IPS DF 6.9 (cell line): ENCODE measurements around the gene ITSN2.

Experiments used
- DNase-seq: peaks from one replicate; pipeline ENCODE4 v3.0.0-alpha.2; 2013; ENCODE audit warnings: low read depth, low spot score
- H3K27ac ChIP-seq: one replicate; pipeline ENCODE4 v1.5.1; 2013; ENCODE audit warnings: low read length, control low read depth
- H3K27me3 ChIP-seq: 2 replicates; pipeline ENCODE4 v1.6.1; 2013; ENCODE audit warnings: mild to moderate bottlenecking, low read length; ENCODE audit not compliant: control insufficient read depth, insufficient read depth
- H3K36me3 ChIP-seq: 2 replicates; pipeline ENCODE4 v1.6.1; 2013; ENCODE audit warnings: low read length; ENCODE audit not compliant: control insufficient read depth, insufficient read depth
- H3K4me1 ChIP-seq: 2 replicates; pipeline ENCODE4 v1.6.1; 2013; ENCODE audit warnings: low read length; ENCODE audit not compliant: control insufficient read depth, insufficient read depth
- H3K4me3 ChIP-seq: 2 replicates; pipeline ENCODE4 v1.5.1; 2013; ENCODE audit warnings: mild to moderate bottlenecking, low read length
- H3K9me3 ChIP-seq: 2 replicates; pipeline ENCODE4 v1.6.1; 2013; ENCODE audit warnings: low read length, inconsistent platforms; ENCODE audit not compliant: control insufficient read depth, insufficient read depth
- WGBS: extraction: QIAGEN DNeasy Blood & Tissue Kit; methylation state at CpG from one replicate; pipeline ENCODE4 v1.1.7; 2013; ENCODE audit warnings: mixed read lengths, missing lambda C conversion rate; ENCODE audit not compliant: insufficient read length, insufficient coverage; 5-methylcytosine and 5-hydroxymethylcytosine counted together

The ITSN2 gene

DNA sequence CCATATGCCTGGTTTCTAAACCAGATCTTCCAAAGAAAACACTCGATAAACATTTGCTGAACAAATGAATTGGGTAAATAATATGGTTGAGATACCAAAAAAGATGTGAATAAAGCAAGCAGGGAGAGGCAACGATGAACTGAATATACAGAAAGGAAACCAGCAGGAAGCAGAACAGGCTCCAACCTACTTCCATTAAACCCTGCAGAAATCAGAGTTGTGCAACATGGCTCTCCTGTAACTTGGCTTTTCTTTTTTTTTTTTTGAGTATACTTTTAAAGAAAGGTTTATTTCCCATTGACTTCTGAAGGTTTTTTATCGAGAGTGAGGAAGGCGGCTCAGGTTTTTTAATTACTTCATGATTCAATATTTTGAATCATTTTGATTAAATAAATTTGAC is 23.5 kb downstream of the ITSN2 start:
- no peak overlapping the region for H3K27ac ChIP-seq

DNA sequence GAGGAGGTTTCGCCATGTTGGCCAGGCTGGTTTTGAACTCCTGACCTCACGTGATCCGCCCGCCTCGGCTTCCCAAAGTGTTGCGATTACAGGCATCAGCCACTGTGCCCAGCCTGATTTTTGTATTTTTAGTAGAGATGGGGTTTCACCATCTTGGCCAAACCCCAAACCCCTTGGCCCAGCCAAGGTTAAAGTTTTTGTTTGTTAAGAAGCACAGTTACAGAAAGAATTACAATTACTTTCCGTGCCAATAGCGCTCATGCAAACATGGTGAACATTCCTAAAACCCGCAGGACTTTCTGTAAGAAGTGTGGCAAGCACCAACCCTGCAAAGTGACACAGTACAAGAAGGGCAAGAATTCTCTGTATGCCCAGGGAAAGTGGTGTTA is 26.1 kb downstream of the ITSN2 start:
- no peak for DNase-seq
- no peaks in the 10 kb centered on the region for H3K27me3 ChIP-seq

More for the DNA sequence above, 23.5 kb downstream of the ITSN2 start:
- Histone ChIP-seq H3K9me3 (no peaks in the 10 kb centered on the region), H3K27me3 (no peaks in the 10 kb centered on the region), H3K4me1 (no peaks in the 10 kb centered on the region), H3K4me3 (no peak overlapping the region), H3K36me3 (no peaks in the 10 kb centered on the region)
- DNase-seq = no peak
- no CpG with 5 or more reads among the region's 4 CpGs for WGBS

DNA sequence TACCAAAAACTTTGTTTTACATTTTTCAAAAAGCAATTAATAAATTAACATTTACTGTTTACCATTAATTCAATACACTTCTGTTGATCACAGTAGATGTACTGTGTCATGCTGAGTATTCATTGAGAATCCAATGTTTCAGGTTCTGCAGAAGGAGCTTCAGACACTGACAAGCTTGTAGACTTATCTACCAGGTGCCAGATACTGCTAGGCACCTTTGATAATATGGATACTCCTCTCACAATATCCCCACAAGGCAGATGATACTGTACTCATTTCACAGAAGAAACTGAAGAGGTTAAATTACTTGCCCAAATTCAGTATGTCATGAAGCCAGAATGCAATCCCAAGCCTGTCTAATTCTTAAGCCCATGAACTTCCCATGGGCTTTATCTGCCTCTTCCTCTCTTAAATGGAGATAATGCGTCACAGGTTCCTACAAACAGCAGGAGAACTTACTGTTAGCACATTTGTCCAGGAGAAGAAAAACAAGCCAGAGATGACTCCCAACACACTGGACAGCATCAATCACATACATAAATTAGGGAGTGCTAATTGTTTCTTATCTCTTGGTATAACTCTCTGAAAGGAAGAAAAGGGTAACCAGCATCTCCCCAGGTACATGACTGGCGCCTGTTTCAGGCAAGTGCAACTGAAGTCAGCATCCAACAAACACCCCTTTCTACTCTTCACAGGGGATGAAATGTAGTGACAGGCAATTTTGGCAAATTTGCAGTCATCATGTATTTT is 27.4 kb downstream of the ITSN2 start:
- no peaks in the 10 kb centered on the region for H3K36me3 ChIP-seq
- no peaks in the 10 kb centered on the region for H3K4me1 ChIP-seq
- WGBS = no CpG with 5 or more reads among the region's 2 CpGs
- no peaks in the 10 kb centered on the region for H3K9me3 ChIP-seq
- no peaks in the 10 kb centered on the region for H3K27me3 ChIP-seq
- H3K4me3 ChIP-seq = no peak overlapping the region
- no peak for DNase-seq
- H3K27ac ChIP-seq = no peak overlapping the region

More for the DNA sequence above, 26.1 kb downstream of the ITSN2 start:
- Histone ChIP-seq H3K36me3 (no peaks in the 10 kb centered on the region), H3K4me1 (no peaks in the 10 kb centered on the region), H3K27ac (no peak overlapping the region), H3K4me3 (no peak overlapping the region), H3K9me3 (no peaks in the 10 kb centered on the region)
- WGBS = no CpG with 5 or more reads among the region's 9 CpGs

DNA sequence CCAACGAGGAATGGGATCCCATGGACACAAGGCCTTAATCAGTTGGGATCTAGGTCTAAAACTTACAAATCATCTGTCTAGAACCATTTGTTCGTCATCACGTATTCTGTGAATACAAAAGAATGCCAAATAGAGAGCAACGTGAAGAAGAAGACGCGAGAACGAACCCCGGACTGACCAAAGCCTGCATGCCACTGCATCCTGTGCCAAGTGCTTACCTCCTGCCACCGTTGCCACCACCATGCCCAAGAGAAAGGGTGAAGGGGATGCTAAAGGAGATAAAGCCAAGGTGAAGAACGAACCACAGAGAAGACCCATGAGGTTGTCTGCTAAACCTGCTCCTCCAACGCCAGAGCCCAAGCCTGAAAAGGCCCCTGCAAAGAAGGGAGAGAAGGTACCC is 30.2 kb downstream of the ITSN2 start:
- H3K4me1 ChIP-seq = no peaks in the 10 kb centered on the region
- no peaks in the 10 kb centered on the region for H3K36me3 ChIP-seq
- no peaks in the 10 kb centered on the region for H3K27me3 ChIP-seq
- no peak overlapping the region for H3K27ac ChIP-seq
- no peaks in the 10 kb centered on the region for H3K9me3 ChIP-seq
- no peak overlapping the region for H3K4me3 ChIP-seq
- no peak for DNase-seq
- no CpG with 5 or more reads among the region's 11 CpGs for WGBS

DNA sequence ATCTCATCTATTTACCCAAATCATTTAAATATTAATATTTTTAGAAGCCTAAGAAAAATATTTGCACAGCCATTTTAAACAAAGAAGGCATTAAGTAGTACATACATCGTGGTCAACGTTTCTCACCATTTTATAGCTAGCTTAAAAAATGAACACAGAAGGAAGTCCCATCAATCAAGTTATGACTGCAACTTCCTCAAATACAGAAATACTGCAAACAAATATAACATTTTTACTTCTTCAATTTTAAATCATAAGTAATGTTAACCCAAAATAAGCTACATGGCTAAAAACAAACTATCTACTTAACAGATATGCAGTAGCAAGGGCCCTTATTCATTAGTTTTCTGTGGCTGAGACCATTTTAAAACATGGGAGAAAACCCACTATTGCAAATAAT is 30.6 kb downstream of the ITSN2 start:
- no peak overlapping the region for H3K27ac ChIP-seq
- no peaks in the 10 kb centered on the region for H3K9me3 ChIP-seq
- no peaks in the 10 kb centered on the region for H3K36me3 ChIP-seq
- H3K4me3 ChIP-seq = no peak overlapping the region
- no peaks in the 10 kb centered on the region for H3K4me1 ChIP-seq
- no CpG with 5 or more reads among the region's 2 CpGs for WGBS
- no peak for DNase-seq
- H3K27me3 ChIP-seq = no peaks in the 10 kb centered on the region

DNA sequence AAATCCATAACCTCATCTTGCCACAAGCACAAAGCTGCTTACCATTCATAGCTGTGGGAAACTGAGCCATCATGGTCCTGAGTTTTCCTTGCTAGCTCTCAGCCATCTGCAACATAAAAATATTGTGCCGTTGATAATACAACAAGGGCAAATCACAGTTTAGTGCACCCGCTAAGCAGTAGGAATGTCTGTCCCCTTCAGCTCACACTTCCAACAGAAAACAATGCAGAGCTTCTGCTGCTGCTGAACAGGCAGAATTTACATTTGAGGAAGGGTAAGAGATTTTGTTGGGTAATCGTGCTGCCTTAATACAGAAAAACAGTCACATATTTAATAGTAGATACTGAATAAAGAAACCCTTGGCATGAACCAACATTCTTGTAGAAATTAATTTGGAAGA is 32.3 kb downstream of the ITSN2 start:
- no CpG with 5 or more reads among the region's 3 CpGs for WGBS
- no peak overlapping the region for H3K4me3 ChIP-seq
- H3K4me1 ChIP-seq = no peaks in the 10 kb centered on the region
- H3K36me3 ChIP-seq = no peaks in the 10 kb centered on the region
- no peaks in the 10 kb centered on the region for H3K27me3 ChIP-seq
- DNase-seq = no peak
- H3K27ac ChIP-seq = no peak overlapping the region
- no peaks in the 10 kb centered on the region for H3K9me3 ChIP-seq

DNA sequence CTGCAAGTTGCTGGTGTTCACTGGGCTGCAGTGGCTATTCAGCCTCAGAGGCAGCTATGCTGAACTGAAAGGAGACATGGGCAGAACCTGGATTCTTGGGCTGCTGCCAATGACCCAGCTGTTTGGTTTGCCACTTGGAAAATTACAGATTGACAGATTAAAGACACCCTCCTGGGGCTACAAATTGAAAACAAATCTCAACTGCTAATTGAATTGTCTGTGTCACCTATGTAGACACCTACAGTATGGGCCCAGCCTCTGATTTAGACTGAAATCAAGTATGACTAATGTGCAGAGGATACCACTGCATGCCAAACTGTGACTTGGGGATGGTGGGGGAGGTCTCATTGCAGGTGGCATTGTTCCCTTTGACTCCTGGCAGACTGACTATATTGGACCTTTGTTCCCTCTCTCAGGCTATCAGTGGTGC is 42.8 kb downstream of the ITSN2 start:
- Histone ChIP-seq H3K27ac (no peak overlapping the region), H3K27me3 (no peaks in the 10 kb centered on the region), H3K9me3 (no peaks in the 10 kb centered on the region; the same call in 1 of the 2 replicates), H3K36me3 (no peaks in the 10 kb centered on the region), H3K4me1 (no peaks in the 10 kb centered on the region), H3K4me3 (no peak overlapping the region)
- DNase-seq = no peak

DNA sequence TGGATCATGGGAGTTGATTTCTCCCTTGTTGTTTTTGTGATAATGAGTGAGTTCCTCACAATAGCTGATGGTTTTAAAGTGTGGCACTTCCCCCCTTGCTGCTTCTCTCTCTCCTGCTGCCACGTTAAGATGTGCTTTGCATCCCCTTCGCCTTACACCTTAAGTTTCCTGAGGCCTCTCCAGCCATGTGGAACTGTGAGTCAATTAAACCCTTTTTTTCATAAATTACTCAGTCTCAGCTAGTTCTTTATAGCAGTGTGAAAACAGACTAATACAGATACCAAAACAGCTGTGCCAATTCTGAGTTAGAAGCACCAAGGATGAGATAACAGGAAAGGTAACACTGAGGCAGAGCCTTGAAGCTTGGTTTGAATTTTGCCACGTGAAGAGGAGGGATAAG is 44.7 kb downstream of the ITSN2 start:
- Histone ChIP-seq H3K4me1 (no peaks in the 10 kb centered on the region), H3K27ac (no peak overlapping the region), H3K9me3 (no peaks in the 10 kb centered on the region; the same call in 1 of the 2 replicates), H3K4me3 (no peak overlapping the region), H3K27me3 (no peaks in the 10 kb centered on the region), H3K36me3 (no peaks in the 10 kb centered on the region)
- WGBS = no CpG with 5 or more reads among the region's 3 CpGs
- DNase-seq = no peak

DNA sequence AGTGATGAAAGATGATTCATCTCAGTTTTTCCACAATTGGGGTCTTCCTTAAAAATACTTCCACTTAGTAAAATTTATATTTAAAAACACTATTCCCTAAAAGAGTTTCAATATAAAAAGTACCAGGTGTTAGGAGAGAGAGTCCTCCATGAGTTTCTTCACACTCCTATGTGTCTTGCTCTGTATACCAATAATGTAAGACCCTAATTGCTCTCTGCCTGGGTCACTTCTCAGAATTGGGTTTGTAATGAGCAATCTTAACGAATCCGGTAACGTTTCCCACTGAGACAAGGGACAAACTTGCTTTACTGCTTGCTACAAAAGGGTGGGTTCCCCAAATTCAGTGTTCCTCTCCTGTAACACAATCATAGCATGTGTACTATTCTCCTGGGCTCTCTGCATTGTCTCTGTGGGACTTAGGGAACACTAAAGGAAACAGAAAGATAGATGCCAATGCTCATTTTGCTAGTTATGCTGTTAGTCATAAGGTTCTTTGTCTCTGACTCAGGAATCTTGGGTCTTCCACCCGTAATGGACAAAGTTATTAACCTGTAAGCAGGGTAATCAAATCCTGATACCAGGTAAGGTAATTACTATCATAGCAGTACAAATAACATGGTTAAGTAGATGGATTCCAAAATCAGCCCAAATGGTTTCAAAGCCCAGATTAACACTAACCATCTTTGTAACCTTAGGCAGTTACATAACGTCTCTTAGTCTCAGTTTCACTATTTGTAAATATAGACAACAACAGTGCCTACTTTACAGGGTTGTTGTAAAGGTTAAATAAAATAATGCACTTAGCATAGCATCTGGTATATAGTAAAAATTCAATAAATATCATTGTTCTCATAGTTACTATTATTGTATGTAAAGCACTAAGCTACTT is 46.3 kb downstream of the ITSN2 start:
- no peaks in the 10 kb centered on the region for H3K27me3 ChIP-seq
- H3K27ac ChIP-seq = no peak overlapping the region
- no peak for DNase-seq
- H3K4me3 ChIP-seq = no peak overlapping the region
- WGBS = no CpG with 5 or more reads among the region's 5 CpGs
- no peaks in the 10 kb centered on the region for H3K36me3 ChIP-seq
- no peaks in the 10 kb centered on the region for H3K4me1 ChIP-seq
- no peaks in the 10 kb centered on the region for H3K9me3 ChIP-seq

DNA sequence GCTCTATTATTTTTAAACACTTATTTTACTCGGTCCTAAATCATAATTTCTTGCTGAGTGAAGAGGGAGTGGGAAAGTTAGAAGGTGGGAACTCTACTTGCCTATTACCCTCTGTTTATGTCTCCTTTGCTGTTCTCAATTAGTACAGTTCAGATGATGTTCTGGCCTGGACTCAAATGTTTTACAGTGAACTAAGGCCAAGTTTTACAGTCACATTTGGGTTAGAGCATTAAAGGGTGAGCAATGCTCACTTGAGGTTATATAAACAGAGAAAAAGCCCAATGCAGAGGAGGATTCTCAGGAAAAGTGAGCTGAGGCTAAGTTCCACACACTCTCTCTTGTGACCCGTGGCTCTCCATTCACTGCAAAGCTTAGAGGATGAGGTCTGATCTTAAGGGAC is 52.4 kb downstream of the ITSN2 start:
- Histone ChIP-seq H3K4me3 (no peak overlapping the region), H3K27ac (no peak overlapping the region), H3K36me3 (no peaks in the 10 kb centered on the region), H3K9me3 (no peaks in the 10 kb centered on the region), H3K27me3 (no peaks in the 10 kb centered on the region), H3K4me1 (no peaks in the 10 kb centered on the region)
- DNase-seq = no peak
- no CpG with 5 or more reads among the region's 2 CpGs for WGBS
